Cardiac muscle cell (in vitro differentiated cells and primary cell): ENCODE data around the gene E2F8. TPM values are rescaled to one million over a fixed set of nuclear protein-coding genes. Genes with fewer than 3 reads are reported as not detected.

Experiments
- DNase-seq, 2 donors: peaks; one replicate each; pipeline versions ENCODE4 v3.0.0 to v3.0.0-alpha.2; 2010 to 2017; ENCODE audit warnings: low read depth in 1 of 2, low spot score in 1 of 2
- H3K27ac ChIP-seq: fragments of 200-600 bp; sonication (generic); 2 replicates; pipeline ENCODE4 v1.5.1; 2016
- H3K27me3 ChIP-seq: fragments of 200-600 bp; sonication (generic); 2 replicates; pipeline ENCODE4 v1.6.0; 2016; ENCODE audit warnings: control low read depth
- H3K36me3 ChIP-seq: fragments of 200-600 bp; sonication (generic); 2 replicates; pipeline ENCODE4 v1.5.1; 2016; ENCODE audit warnings: control low read depth
- H3K4me1 ChIP-seq: fragments of 200-600 bp; sonication (generic); 2 replicates; pipeline ENCODE4 v1.8.1; 2017; ENCODE audit warnings: low read depth, mild to moderate bottlenecking, mixed run types
- H3K4me3 ChIP-seq: fragments of 200-600 bp; sonication (generic); 2 replicates; pipeline ENCODE4 v1.5.1; 2016; ENCODE audit warnings: mild to moderate bottlenecking
- H3K9me3 ChIP-seq: fragments of 200-600 bp; sonication (generic); 2 replicates; pipeline ENCODE4 v1.5.1; 2017; ENCODE audit warnings: low read depth, mild to moderate bottlenecking, control low read depth
- CTCF ChIP-seq: IDR thresholded peaks from 2 replicates; pipeline ENCODE4 v1.5.1; 2012; ENCODE audit warnings: low read depth, mild to moderate bottlenecking, low read length
- polyA plus RNA-seq: library from polyadenylated mRNA; unstranded; fragments of >200 nt; fragmentation: Nextera tagmentation; extraction: Ambion mirVana; gene quantifications from 2 replicates; pipeline ENCODE4 v1.2.1, GENCODE V29; 2016
- total RNA-seq: library from RNA; depleted of rRNA; stranded (reverse); fragments of >200 nt; gene quantifications from 2 replicates; pipeline ENCODE4 v1.2.3, GENCODE V29; 2016

Gene E2F8, protein sequence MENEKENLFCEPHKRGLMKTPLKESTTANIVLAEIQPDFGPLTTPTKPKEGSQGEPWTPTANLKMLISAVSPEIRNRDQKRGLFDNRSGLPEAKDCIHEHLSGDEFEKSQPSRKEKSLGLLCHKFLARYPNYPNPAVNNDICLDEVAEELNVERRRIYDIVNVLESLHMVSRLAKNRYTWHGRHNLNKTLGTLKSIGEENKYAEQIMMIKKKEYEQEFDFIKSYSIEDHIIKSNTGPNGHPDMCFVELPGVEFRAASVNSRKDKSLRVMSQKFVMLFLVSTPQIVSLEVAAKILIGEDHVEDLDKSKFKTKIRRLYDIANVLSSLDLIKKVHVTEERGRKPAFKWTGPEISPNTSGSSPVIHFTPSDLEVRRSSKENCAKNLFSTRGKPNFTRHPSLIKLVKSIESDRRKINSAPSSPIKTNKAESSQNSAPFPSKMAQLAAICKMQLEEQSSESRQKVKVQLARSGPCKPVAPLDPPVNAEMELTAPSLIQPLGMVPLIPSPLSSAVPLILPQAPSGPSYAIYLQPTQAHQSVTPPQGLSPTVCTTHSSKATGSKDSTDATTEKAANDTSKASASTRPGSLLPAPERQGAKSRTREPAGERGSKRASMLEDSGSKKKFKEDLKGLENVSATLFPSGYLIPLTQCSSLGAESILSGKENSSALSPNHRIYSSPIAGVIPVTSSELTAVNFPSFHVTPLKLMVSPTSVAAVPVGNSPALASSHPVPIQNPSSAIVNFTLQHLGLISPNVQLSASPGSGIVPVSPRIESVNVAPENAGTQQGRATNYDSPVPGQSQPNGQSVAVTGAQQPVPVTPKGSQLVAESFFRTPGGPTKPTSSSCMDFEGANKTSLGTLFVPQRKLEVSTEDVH
- total RNA-seq = 5.2 and 11.2 TPM in 2 replicates
- 5.8 and 9.6 TPM in 2 replicates for polyA plus RNA-seq

- H3K36me3 ChIP-seq = peaks cover 3% of the 10 kb centered on the region
- DNase-seq = peak; percentile 95 to 98
- peaks cover 21% of the 10 kb centered on the region for H3K4me1 ChIP-seq
- TF ChIP-seq CTCF = no peak
- peak within 1 kb of the TSS; percentile 69 for H3K27ac ChIP-seq
- peak within 1 kb of the TSS; percentile 61 for H3K4me3 ChIP-seq
- H3K9me3 ChIP-seq = no peaks in the 10 kb centered on the region
- peaks cover 22% of the 10 kb centered on the region for H3K27me3 ChIP-seq
Observed at GRCh38 chr11:19240420-19241259, at the start of gene E2F8. TSS of gene E2F8 (minus strand) at chr11:19240945. CDS start at chr11:19240121, 824 bp downstream.

DNA sequence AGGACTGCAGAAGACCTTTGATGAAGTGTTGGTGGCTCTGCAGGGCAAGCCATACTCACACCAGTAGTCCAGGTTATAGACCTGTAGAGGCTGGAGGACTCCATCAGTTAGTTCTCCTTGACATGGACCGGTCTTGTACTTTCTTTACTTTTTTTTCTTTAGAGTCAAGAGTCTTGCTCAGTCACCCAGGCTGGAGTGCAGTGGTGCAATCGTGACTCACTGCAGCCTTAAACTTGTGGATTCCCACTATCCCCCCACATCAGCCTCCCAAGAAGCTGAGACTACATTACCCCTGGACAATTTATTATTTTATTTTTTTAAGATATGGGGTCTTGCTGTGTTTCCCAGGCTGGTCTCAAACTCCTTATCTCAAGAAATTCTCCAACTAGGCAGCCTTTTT is 49.6 kb upstream of the E2F8 start:
- no peaks in the 10 kb centered on the region for H3K36me3 ChIP-seq
- H3K27me3 ChIP-seq = no peaks in the 10 kb centered on the region
- no peaks in the 10 kb centered on the region for H3K9me3 ChIP-seq
- no peak overlapping the region for H3K27ac ChIP-seq
- peak in 1 of 2 donors; percentile 15 for DNase-seq
- H3K4me3 ChIP-seq = no peak overlapping the region
- no peaks in the 10 kb centered on the region for H3K4me1 ChIP-seq
- TF ChIP-seq CTCF = no peak

- DNase-seq = no peak
- H3K36me3 ChIP-seq = no peaks in the 10 kb centered on the region
- no peak overlapping the region for H3K4me3 ChIP-seq
- H3K27ac ChIP-seq = no peak overlapping the region
- H3K4me1 ChIP-seq = no peaks in the 10 kb centered on the region
- TF ChIP-seq CTCF = no peak
- no peaks in the 10 kb centered on the region for H3K27me3 ChIP-seq
- H3K9me3 ChIP-seq = no peaks in the 10 kb centered on the region
Observed at GRCh38 chr11:19288256-19288655, 47.5 kb upstream of the E2F8 start.

DNA sequence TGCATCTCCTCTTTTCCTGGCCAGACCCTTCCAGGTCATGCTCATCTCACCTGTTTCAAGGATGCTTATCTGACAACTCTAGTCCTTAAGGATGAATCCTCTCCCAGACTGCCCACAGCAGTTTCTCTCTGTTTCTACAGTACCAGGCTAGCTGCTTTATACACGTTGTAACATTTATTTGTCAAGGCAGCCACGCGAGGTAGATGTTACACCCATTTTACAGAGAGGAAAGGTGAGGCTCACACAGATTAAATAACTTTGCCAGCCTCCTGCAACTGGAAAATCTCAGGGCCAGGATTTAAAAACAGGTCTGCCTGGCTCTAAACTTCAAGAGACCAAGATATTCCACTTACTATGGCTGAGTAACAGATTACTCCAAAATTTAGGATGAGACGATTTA is 45.7 kb upstream of the E2F8 start:
- H3K27me3 ChIP-seq = no peaks in the 10 kb centered on the region
- H3K4me1 ChIP-seq = no peaks in the 10 kb centered on the region
- H3K9me3 ChIP-seq = no peaks in the 10 kb centered on the region
- no peak for DNase-seq
- no peaks in the 10 kb centered on the region for H3K36me3 ChIP-seq
- no peak overlapping the region for H3K27ac ChIP-seq
- TF ChIP-seq CTCF = no peak
- no peak overlapping the region for H3K4me3 ChIP-seq

GRCh38 chr11:19284881-19285280 is 44.1 kb upstream of the E2F8 start:
- Histone ChIP-seq H3K36me3 (no peaks in the 10 kb centered on the region), H3K4me1 (no peaks in the 10 kb centered on the region), H3K27me3 (no peaks in the 10 kb centered on the region), H3K9me3 (no peaks in the 10 kb centered on the region), H3K4me3 (no peak overlapping the region), H3K27ac (no peak overlapping the region)
- DNase-seq = no peak
- no peak for TF ChIP-seq CTCF
